GM23338 (cell line): Measurements from ENCODE around the gene CHCHD3.

ENCODE experiments used
- CREB1 ChIP-seq: fragments of 250-450 bp; sonication (Bioruptor Pico); IDR thresholded peaks from 2 replicates; pipeline ENCODE4 v1.5.0; 2020; ENCODE audit warnings: low read depth, mild to moderate bottlenecking, moderate library complexity
- EZH2 ChIP-seq: fragments of 200-600 bp; sonication (generic); IDR thresholded peaks from one replicate; pipeline ENCODE4 v1.8.0; 2017; ENCODE audit warnings: antibody characterized with exemption, mild to moderate bottlenecking, low read depth; ENCODE audit not compliant: unreplicated experiment
- EZH2phosphoT487 ChIP-seq: fragments of 200-600 bp; sonication (generic); IDR thresholded peaks from one replicate; pipeline ENCODE4 v1.8.1; 2018; ENCODE audit warnings: antibody characterized with exemption; ENCODE audit not compliant: unreplicated experiment
- JUNB ChIP-seq: IDR thresholded peaks from one replicate; pipeline ENCODE4 v1.6.1; 2016; ENCODE audit warnings: antibody characterized with exemption; ENCODE audit not compliant: unreplicated experiment
- NANOG ChIP-seq: IDR thresholded peaks from 2 replicates; pipeline ENCODE4 v1.6.1; 2016; ENCODE audit warnings: antibody characterized with exemption, borderline replicate concordance
- POLR2AphosphoS5 ChIP-seq: IDR thresholded peaks from 2 replicates; pipeline ENCODE4 v1.6.1; 2016; ENCODE audit warnings: antibody characterized with exemption, low read depth
- STAT1 ChIP-seq: IDR thresholded peaks from one replicate; pipeline ENCODE4 v1.6.1; 2016; ENCODE audit warnings: antibody characterized with exemption; ENCODE audit not compliant: unreplicated experiment
- ZNF114 ChIP-seq: fragments of 250-450 bp; sonication (Bioruptor Pico); IDR thresholded peaks from 2 replicates; pipeline ENCODE4 v1.5.0; 2020; ENCODE audit warnings: mild to moderate bottlenecking, moderate library complexity
- TF ChIP-seq, protein P1 (sequence below), 2 experiments: fragments of 200-600 bp in 1 of 2; sonication (generic) in 1 of 2; conservative IDR thresholded peaks; 2 replicates each; pipeline versions ENCODE4 v1.5.1 to v1.6.1; 2016 to 2017; ENCODE audit warnings: antibody characterized with exemption in 2 of 2, low read depth in 2 of 2, mild to moderate bottlenecking in 2 of 2, moderate library complexity in 1 of 2
- TF ChIP-seq, protein P2 (sequence below): IDR thresholded peaks from one replicate; pipeline ENCODE4 v1.6.1; 2018; ENCODE audit warnings: antibody characterized with exemption; ENCODE audit not compliant: unreplicated experiment
- TF ChIP-seq, protein P3 (sequence below): fragments of 250-450 bp; sonication (Bioruptor Pico); IDR thresholded peaks from 2 replicates; pipeline ENCODE4 v1.5.0; 2020; ENCODE audit warnings: mild to moderate bottlenecking, moderate library complexity

DNA sequence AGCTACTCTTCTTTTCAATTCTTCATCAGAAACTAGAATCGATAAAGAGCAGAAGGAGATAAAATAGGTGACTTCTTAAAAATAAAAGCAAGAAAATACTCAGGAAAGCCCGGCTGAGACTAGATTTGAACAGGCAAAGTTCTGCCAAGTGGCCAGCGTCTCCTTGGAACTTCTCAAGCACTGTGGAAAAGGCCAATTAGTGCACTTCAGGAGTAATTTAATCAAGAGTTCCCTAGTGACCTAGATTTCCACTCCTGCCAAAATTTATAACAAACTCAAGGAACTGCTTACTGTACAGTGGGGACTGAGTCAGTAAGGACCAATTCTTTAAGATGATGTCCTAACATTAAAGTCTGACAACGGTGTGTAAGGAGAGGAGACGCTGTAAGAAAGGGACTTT is 57.3 kb downstream of the CHCHD3 start:
- TF ChIP-seq, protein P1, sequence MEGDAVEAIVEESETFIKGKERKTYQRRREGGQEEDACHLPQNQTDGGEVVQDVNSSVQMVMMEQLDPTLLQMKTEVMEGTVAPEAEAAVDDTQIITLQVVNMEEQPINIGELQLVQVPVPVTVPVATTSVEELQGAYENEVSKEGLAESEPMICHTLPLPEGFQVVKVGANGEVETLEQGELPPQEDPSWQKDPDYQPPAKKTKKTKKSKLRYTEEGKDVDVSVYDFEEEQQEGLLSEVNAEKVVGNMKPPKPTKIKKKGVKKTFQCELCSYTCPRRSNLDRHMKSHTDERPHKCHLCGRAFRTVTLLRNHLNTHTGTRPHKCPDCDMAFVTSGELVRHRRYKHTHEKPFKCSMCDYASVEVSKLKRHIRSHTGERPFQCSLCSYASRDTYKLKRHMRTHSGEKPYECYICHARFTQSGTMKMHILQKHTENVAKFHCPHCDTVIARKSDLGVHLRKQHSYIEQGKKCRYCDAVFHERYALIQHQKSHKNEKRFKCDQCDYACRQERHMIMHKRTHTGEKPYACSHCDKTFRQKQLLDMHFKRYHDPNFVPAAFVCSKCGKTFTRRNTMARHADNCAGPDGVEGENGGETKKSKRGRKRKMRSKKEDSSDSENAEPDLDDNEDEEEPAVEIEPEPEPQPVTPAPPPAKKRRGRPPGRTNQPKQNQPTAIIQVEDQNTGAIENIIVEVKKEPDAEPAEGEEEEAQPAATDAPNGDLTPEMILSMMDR (conservative IDR thresholded peaks at IDR 0.05; ENCODE audit: low read depth in 2 of 2) = no peak
- TF ChIP-seq POLR2AphosphoS5 = no peak
- no peak for TF ChIP-seq EZH2
- TF ChIP-seq EZH2phosphoT487 = no peak
- TF ChIP-seq CREB1 (CRISPR knock-in tag) = no peak
- no peak for TF ChIP-seq ZNF114
- TF ChIP-seq JUNB = no peak
- TF ChIP-seq, protein P2, sequence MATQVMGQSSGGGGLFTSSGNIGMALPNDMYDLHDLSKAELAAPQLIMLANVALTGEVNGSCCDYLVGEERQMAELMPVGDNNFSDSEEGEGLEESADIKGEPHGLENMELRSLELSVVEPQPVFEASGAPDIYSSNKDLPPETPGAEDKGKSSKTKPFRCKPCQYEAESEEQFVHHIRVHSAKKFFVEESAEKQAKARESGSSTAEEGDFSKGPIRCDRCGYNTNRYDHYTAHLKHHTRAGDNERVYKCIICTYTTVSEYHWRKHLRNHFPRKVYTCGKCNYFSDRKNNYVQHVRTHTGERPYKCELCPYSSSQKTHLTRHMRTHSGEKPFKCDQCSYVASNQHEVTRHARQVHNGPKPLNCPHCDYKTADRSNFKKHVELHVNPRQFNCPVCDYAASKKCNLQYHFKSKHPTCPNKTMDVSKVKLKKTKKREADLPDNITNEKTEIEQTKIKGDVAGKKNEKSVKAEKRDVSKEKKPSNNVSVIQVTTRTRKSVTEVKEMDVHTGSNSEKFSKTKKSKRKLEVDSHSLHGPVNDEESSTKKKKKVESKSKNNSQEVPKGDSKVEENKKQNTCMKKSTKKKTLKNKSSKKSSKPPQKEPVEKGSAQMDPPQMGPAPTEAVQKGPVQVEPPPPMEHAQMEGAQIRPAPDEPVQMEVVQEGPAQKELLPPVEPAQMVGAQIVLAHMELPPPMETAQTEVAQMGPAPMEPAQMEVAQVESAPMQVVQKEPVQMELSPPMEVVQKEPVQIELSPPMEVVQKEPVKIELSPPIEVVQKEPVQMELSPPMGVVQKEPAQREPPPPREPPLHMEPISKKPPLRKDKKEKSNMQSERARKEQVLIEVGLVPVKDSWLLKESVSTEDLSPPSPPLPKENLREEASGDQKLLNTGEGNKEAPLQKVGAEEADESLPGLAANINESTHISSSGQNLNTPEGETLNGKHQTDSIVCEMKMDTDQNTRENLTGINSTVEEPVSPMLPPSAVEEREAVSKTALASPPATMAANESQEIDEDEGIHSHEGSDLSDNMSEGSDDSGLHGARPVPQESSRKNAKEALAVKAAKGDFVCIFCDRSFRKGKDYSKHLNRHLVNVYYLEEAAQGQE = no peak
- TF ChIP-seq STAT1 = no peak
- TF ChIP-seq, protein P3, sequence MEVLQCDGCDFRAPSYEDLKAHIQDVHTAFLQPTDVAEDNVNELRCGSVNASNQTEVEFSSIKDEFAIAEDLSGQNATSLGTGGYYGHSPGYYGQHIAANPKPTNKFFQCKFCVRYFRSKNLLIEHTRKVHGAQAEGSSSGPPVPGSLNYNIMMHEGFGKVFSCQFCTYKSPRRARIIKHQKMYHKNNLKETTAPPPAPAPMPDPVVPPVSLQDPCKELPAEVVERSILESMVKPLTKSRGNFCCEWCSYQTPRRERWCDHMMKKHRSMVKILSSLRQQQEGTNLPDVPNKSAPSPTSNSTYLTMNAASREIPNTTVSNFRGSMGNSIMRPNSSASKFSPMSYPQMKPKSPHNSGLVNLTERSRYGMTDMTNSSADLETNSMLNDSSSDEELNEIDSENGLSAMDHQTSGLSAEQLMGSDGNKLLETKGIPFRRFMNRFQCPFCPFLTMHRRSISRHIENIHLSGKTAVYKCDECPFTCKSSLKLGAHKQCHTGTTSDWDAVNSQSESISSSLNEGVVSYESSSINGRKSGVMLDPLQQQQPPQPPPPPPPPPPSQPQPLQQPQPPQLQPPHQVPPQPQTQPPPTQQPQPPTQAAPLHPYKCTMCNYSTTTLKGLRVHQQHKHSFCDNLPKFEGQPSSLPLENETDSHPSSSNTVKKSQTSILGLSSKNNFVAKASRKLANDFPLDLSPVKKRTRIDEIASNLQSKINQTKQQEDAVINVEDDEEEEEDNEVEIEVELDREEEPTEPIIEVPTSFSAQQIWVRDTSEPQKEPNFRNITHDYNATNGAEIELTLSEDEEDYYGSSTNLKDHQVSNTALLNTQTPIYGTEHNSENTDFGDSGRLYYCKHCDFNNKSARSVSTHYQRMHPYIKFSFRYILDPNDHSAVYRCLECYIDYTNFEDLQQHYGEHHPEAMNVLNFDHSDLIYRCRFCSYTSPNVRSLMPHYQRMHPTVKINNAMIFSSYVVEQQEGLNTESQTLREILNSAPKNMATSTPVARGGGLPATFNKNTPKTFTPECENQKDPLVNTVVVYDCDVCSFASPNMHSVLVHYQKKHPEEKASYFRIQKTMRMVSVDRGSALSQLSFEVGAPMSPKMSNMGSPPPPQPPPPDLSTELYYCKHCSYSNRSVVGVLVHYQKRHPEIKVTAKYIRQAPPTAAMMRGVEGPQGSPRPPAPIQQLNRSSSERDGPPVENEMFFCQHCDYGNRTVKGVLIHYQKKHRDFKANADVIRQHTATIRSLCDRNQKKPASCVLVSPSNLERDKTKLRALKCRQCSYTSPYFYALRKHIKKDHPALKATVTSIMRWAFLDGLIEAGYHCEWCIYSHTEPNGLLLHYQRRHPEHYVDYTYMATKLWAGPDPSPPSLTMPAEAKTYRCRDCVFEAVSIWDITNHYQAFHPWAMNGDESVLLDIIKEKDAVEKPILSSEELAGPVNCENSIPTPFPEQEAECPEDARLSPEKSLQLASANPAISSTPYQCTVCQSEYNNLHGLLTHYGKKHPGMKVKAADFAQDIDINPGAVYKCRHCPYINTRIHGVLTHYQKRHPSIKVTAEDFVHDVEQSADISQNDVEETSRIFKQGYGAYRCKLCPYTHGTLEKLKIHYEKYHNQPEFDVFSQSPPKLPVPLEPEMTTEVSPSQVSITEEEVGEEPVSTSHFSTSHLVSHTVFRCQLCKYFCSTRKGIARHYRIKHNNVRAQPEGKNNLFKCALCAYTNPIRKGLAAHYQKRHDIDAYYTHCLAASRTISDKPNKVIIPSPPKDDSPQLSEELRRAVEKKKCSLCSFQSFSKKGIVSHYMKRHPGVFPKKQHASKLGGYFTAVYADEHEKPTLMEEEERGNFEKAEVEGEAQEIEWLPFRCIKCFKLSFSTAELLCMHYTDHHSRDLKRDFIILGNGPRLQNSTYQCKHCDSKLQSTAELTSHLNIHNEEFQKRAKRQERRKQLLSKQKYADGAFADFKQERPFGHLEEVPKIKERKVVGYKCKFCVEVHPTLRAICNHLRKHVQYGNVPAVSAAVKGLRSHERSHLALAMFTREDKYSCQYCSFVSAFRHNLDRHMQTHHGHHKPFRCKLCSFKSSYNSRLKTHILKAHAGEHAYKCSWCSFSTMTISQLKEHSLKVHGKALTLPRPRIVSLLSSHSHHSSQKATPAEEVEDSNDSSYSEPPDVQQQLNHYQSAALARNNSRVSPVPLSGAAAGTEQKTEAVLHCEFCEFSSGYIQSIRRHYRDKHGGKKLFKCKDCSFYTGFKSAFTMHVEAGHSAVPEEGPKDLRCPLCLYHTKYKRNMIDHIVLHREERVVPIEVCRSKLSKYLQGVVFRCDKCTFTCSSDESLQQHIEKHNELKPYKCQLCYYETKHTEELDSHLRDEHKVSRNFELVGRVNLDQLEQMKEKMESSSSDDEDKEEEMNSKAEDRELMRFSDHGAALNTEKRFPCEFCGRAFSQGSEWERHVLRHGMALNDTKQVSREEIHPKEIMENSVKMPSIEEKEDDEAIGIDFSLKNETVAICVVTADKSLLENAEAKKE (CRISPR knock-in tag) = no peak
- TF ChIP-seq NANOG = no peak
